ENCODE data around the gene IQGAP2. TPM values are rescaled to one million over a fixed set of nuclear protein-coding genes. Genes with fewer than 3 reads are reported as not detected.
A peak's percentile ranks its signal among the peaks of the same experiment; 100 is the strongest.
"Not testable (repeated sequence)": the region's sequence is repeated elsewhere in the genome, so short reads cannot be mapped to it uniquely, and the experiment has no call there.

Gene IQGAP2
- polyA plus RNA-seq, 1 donor from 2014 or later = 8.0 TPM

GRCh38 chr5:76419597-76420298 lies 16.7 kb downstream of the IQGAP2 start:
- Mint-ChIP-seq H3K4me1 (peaks cover 0 to 4% (median under 1%) of the 10 kb centered on the region in 3 donors), H3K36me3 (peaks cover 6% of the 10 kb centered on the region), H3K27ac (no peak overlapping the region)

DNA sequence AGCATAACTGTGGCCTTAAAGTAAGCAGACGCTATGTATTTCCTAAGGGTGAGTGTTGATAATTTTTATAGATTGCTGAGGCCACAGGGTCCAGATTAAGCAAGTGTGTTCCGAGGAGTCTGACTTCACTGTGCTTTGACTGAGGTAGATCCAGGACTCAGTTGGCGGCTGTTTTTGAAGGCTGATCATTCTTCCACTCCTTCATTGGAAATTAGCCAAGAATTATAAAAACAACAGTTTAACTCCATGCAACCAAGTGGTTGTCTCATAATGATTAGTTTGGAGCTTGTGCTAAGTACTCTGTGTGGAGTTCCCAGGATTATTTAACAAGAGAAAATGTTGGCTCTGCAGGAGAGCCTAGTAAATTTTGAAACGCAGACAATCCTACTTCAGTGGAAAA lies 19.1 kb downstream of the IQGAP2 start:
- H3K4me1 Mint-ChIP-seq = peaks cover 0 to 2% (median 0%) of the 10 kb centered on the region in 3 donors
- no peak overlapping the region for H3K4me3 Mint-ChIP-seq
- H3K36me3 Mint-ChIP-seq = peaks cover 2% of the 10 kb centered on the region
- H3K27ac Mint-ChIP-seq = no peak overlapping the region
- H3K27me3 Mint-ChIP-seq = no peaks in the 10 kb centered on the region
- no peaks in the 10 kb centered on the region for H3K9me3 Mint-ChIP-seq

More at GRCh38 chr5:76419597-76420298, 16.7 kb downstream of the IQGAP2 start:
- H3K27me3 Mint-ChIP-seq = no peaks in the 10 kb centered on the region
- peaks cover 0 to 2% (median 0%) of the 10 kb centered on the region in 3 donors for H3K9me3 Mint-ChIP-seq
- no peak overlapping the region for H3K4me3 Mint-ChIP-seq

DNA sequence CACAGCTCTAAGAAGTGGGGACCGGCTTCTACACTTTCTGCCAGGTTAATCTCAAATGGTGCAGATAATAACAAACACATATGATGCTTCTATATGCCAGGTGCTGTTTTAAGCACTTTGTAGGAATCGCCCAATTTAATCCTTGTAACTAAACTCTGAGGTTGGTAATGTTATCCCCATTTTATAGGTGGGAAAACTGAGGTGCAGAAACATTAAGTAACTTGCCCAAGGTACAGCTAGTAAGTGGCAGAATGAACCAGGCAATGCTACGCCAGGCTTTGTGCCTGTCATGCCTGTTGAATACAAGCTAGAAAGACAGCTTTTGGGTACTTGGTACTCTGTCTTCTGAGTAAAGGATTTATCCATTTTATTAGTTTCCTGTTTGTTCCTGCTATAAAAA lies 19.7 kb downstream of the IQGAP2 start:
- Mint-ChIP-seq H3K27me3 (no peaks in the 10 kb centered on the region), H3K4me3 (no peak overlapping the region), H3K27ac (no peak overlapping the region), H3K36me3 (peaks cover 2% of the 10 kb centered on the region), H3K9me3 (no peaks in the 10 kb centered on the region), H3K4me1 (peaks cover 0 to 2% (median 0%) of the 10 kb centered on the region in 3 donors)

DNA sequence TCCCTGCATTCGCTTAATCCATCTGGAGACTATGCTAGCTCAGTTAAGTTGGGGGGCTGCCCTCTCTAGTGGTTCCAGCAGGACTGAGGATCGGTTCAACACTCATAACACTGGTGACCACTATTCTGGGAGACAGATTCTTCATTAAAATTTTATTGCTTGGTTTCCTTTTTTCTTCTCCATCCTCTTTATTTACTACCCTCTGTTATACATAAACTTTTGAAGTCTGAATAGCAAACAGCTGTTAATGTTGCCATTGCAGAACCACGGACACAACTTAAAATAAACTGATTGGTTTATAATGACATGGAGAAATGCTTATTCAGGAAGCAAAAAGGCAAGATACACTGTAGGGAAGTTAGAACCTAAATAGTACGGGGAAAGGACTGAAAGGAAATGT lies 22.1 kb downstream of the IQGAP2 start:
- Mint-ChIP-seq H3K4me1 (peaks cover 0 to 2% (median 1%) of the 10 kb centered on the region in 3 donors), H3K4me3 (no peak overlapping the region), H3K27me3 (no peaks in the 10 kb centered on the region), H3K9me3 (no peaks in the 10 kb centered on the region), H3K27ac (no peak overlapping the region), H3K36me3 (peaks cover 2% of the 10 kb centered on the region)

DNA sequence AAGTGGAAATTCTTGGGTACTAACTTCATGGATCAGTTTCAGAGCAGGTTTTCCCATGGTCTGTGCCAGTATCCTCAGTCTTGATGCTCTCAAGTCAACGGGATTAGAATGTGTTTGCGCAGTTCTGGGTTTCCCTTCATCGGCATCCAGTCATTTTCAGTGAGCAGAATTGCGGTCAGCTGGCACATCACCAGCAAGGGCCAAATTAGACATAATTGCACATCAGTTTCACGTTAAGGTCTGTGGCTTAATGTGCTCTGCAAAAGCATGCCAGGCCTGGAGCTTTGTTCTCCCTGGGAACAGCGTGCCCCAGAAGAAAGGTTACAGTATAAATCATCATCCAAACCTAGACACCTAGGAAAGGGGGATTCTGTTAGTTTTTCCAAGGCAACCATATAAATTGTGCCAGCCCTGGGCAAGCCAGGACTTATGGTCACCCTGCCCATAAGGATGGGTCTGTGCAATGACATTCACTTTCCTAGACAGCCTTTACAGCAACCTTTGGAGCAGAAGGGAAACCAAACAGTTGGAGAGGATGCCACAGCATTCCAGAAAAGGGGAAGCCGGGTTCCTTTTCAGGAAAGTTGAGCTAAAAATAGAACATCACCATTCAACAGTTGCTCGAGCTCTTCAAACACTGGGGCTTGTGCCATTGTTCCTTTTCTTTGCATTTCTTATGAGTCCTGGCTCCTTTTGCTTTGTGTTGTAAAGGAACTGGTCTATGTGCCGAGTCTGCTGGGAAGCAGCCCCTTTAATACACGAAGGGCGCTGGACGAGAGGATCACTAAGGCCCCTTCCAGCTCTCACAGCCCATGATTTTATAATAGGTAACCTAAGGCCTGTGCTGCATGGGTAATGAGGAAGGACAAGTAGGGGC lies 23.1 kb downstream of the IQGAP2 start:
- Mint-ChIP-seq H3K4me1 (peaks cover 0 to 2% (median 1%) of the 10 kb centered on the region in 3 donors), H3K36me3 (no peaks in the 10 kb centered on the region), H3K27me3 (no peaks in the 10 kb centered on the region), H3K4me3 (no peak overlapping the region), H3K27ac (no peak overlapping the region), H3K9me3 (no peaks in the 10 kb centered on the region)

GRCh38 chr5:76427206-76428140 lies 24.4 kb downstream of the IQGAP2 start:
- Mint-ChIP-seq H3K36me3 (peaks cover 2% of the 10 kb centered on the region), H3K4me1 (peaks cover 0 to 4% (median 1%) of the 10 kb centered on the region in 3 donors), H3K27me3 (peaks cover 1% of the 10 kb centered on the region), H3K4me3 (no peak overlapping the region), H3K9me3 (no peaks in the 10 kb centered on the region), H3K27ac (peak overlapping the region in 1 of 3 donors; percentile 47)

- H3K27ac Mint-ChIP-seq, H3K36me3 Mint-ChIP-seq, H3K27me3 Mint-ChIP-seq, H3K4me1 Mint-ChIP-seq, H3K9me3 Mint-ChIP-seq, H3K4me3 Mint-ChIP-seq: not testable (repeated sequence)
Measured at GRCh38 chr5:76428550-76428949, 25.5 kb downstream of the IQGAP2 start.

GRCh38 chr5:76433261-76433660 lies 30.2 kb downstream of the IQGAP2 start:
- Mint-ChIP-seq H3K4me3 (no peak overlapping the region), H3K27ac (peak overlapping the region in 1 of 3 donors; percentile 12), H3K36me3 (peaks cover 4% of the 10 kb centered on the region), H3K4me1 (peaks cover 0 to 1% (median 0%) of the 10 kb centered on the region in 3 donors), H3K27me3 (peaks cover 3% of the 10 kb centered on the region), H3K9me3 (peaks cover 5 to 12% (median 7%) of the 10 kb centered on the region in 3 donors)

DNA sequence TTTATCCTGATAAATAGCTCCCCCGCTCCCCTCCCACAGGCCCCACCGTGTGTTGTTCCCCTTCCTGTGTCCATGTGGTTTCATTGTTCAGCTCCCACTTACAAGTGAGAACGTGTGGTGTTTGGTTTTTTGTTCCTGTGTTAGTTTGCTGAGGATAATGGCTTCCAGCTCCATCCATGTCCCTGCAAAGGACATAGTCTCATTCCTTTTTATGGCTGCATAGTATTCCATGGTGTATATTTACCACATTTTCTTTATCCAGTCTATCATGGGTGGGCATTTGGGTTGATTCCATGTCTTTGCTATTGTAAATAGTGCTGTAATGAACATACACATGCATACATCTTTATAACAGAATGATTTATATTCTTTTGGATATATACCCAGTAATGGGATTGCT lies 34.4 kb downstream of the IQGAP2 start:
- H3K27me3 Mint-ChIP-seq, H3K4me1 Mint-ChIP-seq, H3K36me3 Mint-ChIP-seq, H3K27ac Mint-ChIP-seq: not testable (repeated sequence)
- H3K9me3 Mint-ChIP-seq = peaks cover 5 to 16% (median 7%) of the 10 kb centered on the region in 3 donors
- peak overlapping the region in 1 of 4 donors; percentile 83 for H3K4me3 Mint-ChIP-seq

GRCh38 chr5:76438025-76438424 lies 34.9 kb downstream of the IQGAP2 start:
- Mint-ChIP-seq H3K9me3 (peaks cover 5 to 16% (median 7%) of the 10 kb centered on the region in 3 donors), H3K27me3 (peaks cover 2% of the 10 kb centered on the region), H3K36me3 (peaks cover 2% of the 10 kb centered on the region), H3K27ac (no peak overlapping the region), H3K4me3 (no peak overlapping the region), H3K4me1 (peaks cover 0 to 5% (median 0%) of the 10 kb centered on the region in 3 donors)

GRCh38 chr5:76439201-76439600 lies 36.1 kb downstream of the IQGAP2 start:
- peaks cover 2% of the 10 kb centered on the region for H3K36me3 Mint-ChIP-seq
- peak overlapping the region in 1 of 4 donors; percentile 11 for H3K4me3 Mint-ChIP-seq
- H3K27ac Mint-ChIP-seq = no peak overlapping the region
- H3K27me3 Mint-ChIP-seq = peaks cover 2% of the 10 kb centered on the region
- H3K9me3 Mint-ChIP-seq = peaks cover 5 to 16% (median 7%) of the 10 kb centered on the region in 3 donors
- H3K4me1 Mint-ChIP-seq = peaks cover 0 to 5% (median 0%) of the 10 kb centered on the region in 3 donors

GRCh38 chr5:76439929-76440328 lies 36.8 kb downstream of the IQGAP2 start:
- Mint-ChIP-seq H3K9me3 (peaks cover 5 to 16% (median 7%) of the 10 kb centered on the region in 3 donors), H3K4me3 (no peak overlapping the region), H3K27me3 (peaks cover 2% of the 10 kb centered on the region), H3K36me3 (peaks cover 4% of the 10 kb centered on the region), H3K4me1 (peaks cover 0 to 5% (median 0%) of the 10 kb centered on the region in 3 donors), H3K27ac (no peak overlapping the region)

DNA sequence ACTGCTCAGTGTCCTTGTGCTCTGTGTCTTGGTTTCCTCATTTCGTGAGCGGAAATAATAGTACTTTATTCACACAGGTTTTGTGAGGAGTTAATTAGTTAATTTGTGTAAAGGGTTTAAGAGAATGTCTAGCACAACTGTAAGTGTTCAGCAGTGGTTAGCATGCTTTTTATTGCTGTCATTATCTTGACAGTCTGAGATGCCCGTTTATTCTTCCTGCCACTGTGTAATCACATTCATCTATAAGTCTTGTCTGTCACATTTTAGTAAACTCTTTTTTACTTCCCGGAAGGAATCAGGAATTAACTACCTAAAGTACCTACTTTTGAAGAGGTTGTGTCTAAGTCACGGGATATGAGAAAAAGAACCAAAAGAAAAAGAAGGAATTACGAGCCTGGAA lies 38.0 kb downstream of the IQGAP2 start:
- no peak overlapping the region for H3K27ac Mint-ChIP-seq
- peaks cover 0 to 5% (median 0%) of the 10 kb centered on the region in 3 donors for H3K4me1 Mint-ChIP-seq
- H3K9me3 Mint-ChIP-seq = peaks cover under 1 to 12% (median 4%) of the 10 kb centered on the region in 3 donors
- no peak overlapping the region for H3K4me3 Mint-ChIP-seq
- H3K27me3 Mint-ChIP-seq = no peaks in the 10 kb centered on the region
- H3K36me3 Mint-ChIP-seq = peaks cover 4% of the 10 kb centered on the region

GRCh38 chr5:76441890-76442673 lies 39.0 kb downstream of the IQGAP2 start:
- Mint-ChIP-seq H3K27me3 (no peaks in the 10 kb centered on the region), H3K9me3 (peaks cover 0 to 11% (median 4%) of the 10 kb centered on the region in 3 donors), H3K27ac (no peak overlapping the region), H3K4me3 (peak overlapping the region in 1 of 4 donors; percentile 28), H3K4me1 (peaks cover 0 to 5% (median 0%) of the 10 kb centered on the region in 3 donors), H3K36me3 (peaks cover 4% of the 10 kb centered on the region)
